ENCODE results near the gene MYL3.
A peak's percentile ranks its signal among the peaks of the same experiment; 100 is the strongest.

MYL3 gene

GRCh38 chr3:46883054-46883829 is 20.0 kb upstream of the MYL3 start:
- DNase-seq (ENCODE audit: low read depth in 1 of 2, low spot score in 1 of 2): no peak

DNA sequence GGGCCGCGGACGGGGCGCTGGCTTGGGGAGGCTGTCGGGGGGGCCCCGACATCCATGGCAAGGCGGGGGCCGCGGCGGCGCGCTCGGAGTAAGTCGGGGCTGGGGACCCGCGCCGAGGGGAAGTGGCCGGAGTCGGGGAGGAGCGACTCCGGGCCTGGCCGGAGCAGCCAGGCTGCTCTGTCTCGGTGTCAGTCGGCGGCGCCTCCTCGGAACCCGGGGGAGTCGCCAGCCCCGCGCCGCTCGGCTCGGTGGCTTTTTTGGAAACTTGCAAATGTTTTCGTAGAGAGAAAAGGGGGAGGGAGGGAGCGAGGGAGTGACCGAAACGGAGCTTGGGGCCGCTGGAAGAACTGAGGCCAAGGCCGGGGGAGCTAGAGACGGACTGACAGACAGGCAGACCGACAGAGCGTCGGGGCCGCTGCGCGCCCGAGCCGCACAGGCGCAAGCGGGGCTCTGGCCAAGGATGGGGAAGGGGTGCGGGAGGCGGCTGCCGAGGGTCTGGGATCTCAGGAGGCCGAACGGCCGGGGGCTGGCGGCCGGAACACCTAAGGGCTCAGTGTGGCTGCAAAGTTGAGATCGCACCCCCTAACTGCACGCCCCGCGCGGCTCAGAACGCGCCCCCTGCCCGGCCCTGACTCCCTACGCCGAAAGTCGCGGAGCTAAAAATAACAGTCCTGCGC is 19.3 kb upstream of the MYL3 start:
- DNase-seq (ENCODE audit: low read depth in 1 of 2, low spot score in 1 of 2): no peak

DNA sequence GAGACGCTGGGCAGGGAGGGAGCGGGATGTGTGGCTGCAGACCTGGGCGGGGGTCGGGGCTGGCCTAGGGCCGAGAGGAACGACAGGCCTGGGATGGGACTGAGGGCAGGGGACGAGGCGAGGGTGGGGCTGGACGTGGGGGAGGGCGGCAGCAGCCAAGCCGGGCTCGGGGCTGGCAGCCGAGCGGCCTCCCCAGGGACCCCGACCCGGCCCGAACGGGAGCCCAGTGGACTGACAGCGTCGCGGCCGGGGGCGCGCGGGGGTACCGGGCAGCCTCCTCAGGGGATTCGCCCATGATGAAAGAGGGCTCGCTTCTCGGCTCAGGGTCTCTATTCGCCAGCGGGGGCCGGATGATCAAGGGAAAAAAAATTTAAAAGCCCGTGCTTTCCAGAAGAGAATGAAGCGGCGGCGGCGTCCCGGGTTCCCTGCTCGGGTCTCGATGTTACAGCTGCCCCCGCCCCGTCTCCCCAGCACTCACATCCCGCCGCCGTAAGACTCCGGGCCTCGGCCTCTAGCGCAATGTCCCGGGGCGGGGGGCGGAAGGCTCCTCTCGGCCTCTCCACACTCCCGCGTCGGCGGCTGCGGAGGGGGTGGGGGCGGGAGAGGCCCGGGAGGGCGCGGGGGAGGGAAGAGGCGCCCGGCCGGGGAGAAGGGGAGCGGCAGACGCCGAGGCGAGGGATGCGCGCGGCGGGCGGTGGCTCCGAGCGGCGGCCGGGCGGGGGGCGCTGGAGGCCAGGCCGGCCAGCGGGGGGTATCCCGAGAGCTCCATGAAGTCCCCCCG is 18.5 kb upstream of the MYL3 start:
- DNase-seq (ENCODE audit: low read depth in 1 of 2, low spot score in 1 of 2): no peak

DNA sequence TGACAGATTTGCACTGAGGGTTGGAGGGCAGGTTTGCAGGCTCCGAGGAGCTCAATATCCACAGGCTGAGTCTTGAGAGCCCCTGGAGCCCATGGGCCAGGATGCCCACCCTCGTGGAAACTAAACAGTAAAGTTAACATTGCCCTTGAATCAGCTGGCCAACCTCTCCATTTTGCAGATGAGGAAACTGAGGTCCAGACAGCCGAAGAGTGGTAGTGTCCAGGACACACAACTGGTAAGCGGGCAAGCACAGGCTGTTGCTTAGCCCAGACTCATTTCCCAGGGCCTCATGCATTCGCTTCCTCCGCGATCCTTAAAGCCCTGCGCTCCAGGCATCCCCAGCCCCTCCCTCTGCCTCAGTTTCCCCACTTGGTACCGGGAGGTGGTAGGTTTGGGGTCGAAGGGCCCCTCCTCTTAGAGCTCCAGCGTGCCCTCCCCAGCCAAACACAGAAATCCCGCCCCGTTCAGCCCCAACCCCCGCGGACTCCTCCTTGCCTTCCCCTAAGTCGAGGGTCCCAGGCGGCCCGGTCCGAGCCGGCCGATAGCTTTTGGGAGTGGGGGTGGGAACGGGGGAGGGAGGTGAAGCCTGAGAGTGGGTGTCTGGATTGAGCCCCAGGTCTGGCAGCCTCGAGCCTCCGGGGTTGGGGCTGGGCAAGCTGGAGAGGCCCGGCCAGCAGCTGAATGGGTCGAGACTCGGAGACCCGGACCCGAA is 17.8 kb upstream of the MYL3 start:
- DNase-seq (ENCODE audit: low read depth in 1 of 2, low spot score in 1 of 2): no peak

- DNase-seq (ENCODE audit: low read depth in 1 of 2, low spot score in 1 of 2): no peak
Observed at GRCh38 chr3:46878781-46879436, 15.7 kb upstream of the MYL3 start.

DNA sequence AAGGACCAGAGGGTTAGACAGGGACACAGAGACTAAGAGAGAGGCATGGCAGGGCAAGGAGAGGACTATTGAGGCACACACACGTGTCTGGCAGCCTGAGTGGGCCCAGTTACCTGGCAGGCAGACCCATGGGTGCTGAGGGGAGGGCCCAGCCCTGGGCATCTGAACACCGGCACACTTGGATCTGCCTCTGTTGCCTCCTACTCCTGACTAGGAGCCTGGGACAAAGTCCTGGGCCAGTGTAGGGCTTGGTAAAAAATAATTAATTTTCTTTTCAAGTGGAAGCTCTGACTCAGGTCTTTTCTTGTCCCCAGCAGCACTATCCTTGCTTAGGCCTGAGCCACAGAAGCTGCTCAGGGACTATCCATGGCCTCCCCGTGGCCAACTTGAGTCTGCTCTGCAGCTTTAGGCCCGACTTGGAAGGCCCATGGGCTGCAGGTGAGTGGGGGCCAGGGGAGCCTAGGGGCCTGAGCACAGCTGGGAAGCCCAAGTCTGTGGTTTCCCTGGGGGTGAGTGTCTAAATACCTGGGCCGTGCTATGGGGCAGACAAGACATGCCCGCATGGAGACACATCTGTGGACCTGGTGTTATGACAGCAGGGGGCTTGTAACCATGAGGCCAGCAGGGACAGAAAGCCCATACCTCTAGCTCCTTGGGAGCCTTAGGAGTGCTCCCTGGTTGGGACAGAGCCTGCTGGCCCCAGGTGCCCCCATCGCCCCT is 14.3 kb upstream of the MYL3 start, which contains the start of gene PTH1R:
TSS of gene PTH1R (plus strand) at position 316 of the 720 bp plus-strand sequence. CDS start 5,839 bp downstream, outside the sequence.
- no peak for DNase-seq (ENCODE audit: low read depth in 1 of 2, low spot score in 1 of 2)

DNA sequence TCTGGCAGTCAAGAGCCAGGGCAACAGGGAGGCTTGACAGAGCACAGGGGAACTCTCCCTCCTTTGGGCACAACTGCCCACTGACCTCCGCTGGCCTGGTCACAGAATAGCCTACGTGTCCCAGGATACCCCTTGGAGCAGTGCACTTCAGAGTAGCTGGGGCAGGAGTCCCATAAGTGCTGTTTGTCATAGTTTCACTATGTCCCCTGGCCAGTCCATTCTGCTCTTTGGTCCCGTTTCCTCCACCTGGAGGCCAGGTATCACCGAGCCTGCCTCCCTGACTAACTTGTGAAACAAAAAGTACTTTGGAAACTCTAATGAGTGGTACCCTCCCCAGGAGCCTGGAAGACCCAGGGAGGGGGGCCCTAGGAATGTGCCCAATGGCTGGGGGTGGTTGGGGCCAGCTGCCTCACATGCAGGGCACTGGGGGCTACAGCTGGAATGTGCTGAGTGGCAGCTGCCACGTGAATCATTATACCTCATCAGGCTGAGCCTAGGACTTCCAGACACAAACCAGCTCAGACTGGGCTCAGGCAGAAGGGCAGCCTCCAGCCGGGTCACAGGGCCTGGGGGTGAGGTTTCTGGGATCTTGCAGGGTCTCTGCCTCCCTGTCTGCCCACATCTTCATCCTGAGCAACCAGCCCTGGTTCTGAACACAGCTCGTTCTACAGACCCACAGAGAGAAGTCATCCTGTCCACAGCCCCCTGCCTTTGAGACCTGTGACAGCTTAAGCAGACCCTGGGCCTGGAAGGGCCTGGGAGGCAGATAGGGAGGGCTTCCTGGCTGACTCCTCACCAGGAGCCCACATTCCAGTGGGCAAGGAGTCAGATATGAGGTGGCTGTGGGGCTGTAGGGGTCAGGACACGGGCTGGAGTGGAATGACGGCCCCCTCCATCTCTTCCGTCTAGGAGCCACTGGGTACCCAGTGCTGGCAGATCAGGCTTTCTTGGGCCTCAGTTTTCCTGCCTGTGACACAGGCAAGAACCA is 13.4 kb upstream of the MYL3 start:
- DNase-seq (ENCODE audit: low read depth in 1 of 2, low spot score in 1 of 2): no peak

DNA sequence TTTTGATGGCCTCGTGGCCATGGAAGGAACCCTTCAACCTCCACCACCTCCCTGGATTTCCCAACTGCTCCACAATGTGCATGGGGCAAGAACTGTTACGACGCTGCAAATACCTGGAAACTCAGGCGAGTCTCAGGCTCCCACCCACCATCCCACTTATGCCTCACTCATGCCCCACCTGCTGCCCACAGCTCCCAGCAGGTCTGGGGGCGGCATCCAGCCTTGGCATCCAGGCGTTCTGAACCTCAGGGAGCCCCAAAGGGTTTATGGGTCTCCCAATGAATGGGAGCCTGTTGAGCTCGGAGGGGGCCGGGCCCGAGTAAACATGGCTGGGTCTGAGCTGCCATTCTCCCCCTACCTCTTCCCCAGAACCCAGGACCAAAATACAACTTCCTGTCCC is 12.3 kb upstream of the MYL3 start:
- DNase-seq (ENCODE audit: low read depth in 1 of 2, low spot score in 1 of 2): no peak

DNA sequence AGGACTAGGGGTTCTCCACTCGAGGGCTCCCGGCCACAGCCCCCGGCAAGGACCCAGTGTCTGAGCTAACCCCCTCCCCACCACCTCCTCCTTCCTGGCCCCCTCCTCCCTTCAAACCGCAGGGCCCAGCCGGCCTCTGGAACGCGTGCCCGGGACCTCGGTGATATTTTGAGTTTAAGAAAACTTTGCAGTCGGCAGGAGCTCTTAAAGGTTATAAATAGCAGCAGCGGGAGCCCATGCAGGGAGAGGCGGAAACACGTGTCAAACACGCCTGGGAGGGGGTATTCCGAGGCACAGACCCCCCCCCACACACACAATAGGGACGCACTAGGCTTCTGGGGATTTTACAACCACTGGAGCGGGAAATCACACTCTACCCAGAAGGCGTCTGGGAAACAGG is 11.2 kb upstream of the MYL3 start:
- DNase-seq (ENCODE audit: low read depth in 1 of 2, low spot score in 1 of 2): no peak

GRCh38 chr3:46873521-46873920 is 10.3 kb upstream of the MYL3 start:
- DNase-seq (ENCODE audit: low read depth in 1 of 2, low spot score in 1 of 2): no peak

DNA sequence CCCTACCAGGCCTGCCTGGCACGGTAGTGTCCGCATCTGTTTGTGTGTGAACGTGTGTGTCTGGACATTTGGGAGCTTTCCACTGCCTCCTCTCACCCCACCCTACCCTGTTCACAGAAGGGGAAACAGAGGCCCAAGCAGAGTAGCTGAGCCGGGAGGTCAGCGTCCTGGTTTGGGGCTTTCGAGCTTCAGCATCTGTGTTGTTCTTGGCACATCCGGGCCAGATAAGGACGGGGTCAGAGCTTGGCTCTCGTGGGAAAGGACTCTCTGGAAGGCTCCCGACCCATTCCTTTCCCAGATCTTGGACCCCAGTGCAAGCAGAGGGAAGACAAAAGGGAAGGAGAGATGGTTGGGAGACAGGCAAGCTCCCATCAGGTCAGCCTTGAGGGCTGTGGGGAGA is 8.0 kb upstream of the MYL3 start:
- no peak for DNase-seq (ENCODE audit: low read depth in 1 of 2, low spot score in 1 of 2)

DNA sequence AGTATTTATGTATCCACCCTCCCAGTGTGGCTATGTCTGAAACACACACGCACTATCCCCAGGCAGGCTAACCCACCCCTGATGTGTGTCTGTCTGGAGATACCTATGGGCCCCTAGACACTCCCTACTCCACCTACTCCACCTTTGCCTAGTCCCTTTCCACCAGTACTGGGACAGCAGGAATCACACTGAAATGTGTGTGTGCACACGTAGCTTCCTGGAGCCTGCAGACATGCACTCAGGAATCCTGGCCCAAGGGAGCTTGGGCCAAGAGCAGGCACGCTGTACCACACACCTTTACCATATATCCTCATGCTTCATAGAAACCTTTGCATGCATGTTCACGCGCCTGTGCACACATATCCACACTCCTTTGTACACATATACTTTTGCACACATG is 7.4 kb upstream of the MYL3 start:
- DNase-seq (ENCODE audit: low read depth in 1 of 2, low spot score in 1 of 2): no peak

GRCh38 chr3:46869440-46869839 is 6.2 kb upstream of the MYL3 start:
- DNase-seq (ENCODE audit: low read depth in 1 of 2, low spot score in 1 of 2): no peak

DNA sequence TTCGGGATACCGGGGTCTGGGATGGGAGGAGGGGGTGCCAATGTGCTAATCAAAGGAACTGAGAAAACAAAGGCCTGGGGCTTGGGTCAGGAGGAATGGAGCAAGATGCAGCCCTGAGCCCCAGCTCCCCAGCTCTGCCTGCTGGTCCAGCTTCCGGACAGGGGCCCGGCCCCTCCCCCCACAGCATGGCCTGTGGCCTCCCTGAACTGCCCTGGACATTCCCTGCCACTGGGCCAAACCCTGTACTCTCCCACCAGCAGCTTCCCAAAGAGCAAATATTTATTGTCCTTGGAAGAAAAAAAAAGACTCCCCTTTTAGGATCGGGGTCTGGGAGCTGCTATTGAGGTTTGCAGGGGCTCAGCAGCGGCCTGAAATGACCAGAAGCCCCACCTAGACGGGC is 5.7 kb upstream of the MYL3 start:
- no peak for DNase-seq (ENCODE audit: low read depth in 1 of 2, low spot score in 1 of 2)

- no peak for DNase-seq (ENCODE audit: low read depth in 1 of 2, low spot score in 1 of 2)
Observed at GRCh38 chr3:46868287-46868686, 5.0 kb upstream of the MYL3 start.

- DNase-seq (ENCODE audit: low read depth in 1 of 2, low spot score in 1 of 2): no peak
Observed at GRCh38 chr3:46867550-46867898, 4.3 kb upstream of the MYL3 start.

DNA sequence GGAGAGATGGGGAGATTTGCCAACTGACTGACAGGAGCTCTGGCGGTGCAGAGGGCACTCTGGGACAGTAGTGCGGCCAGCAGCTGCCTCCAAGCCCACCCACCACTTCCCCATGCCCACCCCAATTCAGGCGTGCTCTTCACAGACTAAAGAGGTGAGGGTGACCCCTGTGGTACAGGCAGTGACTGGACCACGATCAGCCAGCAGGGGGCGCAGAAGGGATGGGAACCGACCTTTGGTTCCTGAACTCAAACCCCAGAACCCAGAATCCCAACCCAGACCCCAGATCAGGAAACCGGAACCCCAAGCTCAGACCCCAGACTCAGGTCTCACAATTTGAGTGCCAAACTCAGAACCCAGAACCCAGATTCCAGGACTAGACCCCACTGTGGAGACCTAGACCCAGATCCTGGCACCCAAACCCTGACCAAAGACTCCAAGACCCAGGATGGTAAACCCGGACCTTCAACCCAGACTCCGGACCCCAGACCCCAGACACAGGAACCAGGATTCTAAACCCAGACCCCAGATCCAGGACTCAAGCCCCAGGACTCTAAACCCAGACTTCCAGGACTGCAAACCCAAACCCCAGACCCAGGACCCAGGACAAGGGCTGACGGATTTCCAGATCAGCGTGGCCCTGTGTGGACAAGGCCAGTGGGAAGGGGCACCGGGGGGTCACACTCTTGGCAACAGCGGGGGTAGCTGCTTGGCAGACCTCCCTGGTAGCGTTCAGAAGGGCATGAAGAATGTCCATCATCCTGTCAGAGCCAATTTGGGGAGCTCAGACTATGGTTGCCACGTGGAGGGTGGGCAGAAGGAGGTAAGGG is 3.7 kb upstream of the MYL3 start:
- DNase-seq (ENCODE audit: low read depth in 1 of 2, low spot score in 1 of 2): peak; percentile 69 to 83

- DNase-seq (ENCODE audit: low read depth in 1 of 2, low spot score in 1 of 2): no peak
Observed at GRCh38 chr3:46866032-46866595, 2.9 kb upstream of the MYL3 start.
